H9 (cell line): ENCODE data around the gene CYP39A1. TPM values are rescaled to one million over a fixed set of nuclear protein-coding genes. Genes with fewer than 3 reads are reported as not detected.

Experiments used
- DNase-seq: peaks from one replicate; pipeline ENCODE4 v3.0.0-alpha.2; 2017
- H2AFZ ChIP-seq: one replicate; pipeline ENCODE4 v1.6.1; 2013; ENCODE audit warnings: mild to moderate bottlenecking, low read length, control low read depth, moderate library complexity
- H2AK5ac ChIP-seq: 2 replicates; pipeline ENCODE4 v1.6.1; 2013; ENCODE audit warnings: low read length, control low read depth, mixed read lengths; ENCODE audit not compliant: insufficient read length
- H2BK120ac ChIP-seq: one replicate; pipeline ENCODE4 v1.6.1; 2013; ENCODE audit warnings: low read depth, mild to moderate bottlenecking, low read length, control low read depth, inconsistent platforms; ENCODE audit not compliant: poor library complexity, severe bottlenecking
- H2BK12ac ChIP-seq: 2 replicates; pipeline ENCODE4 v1.6.1; 2013; ENCODE audit warnings: low read length, control low read depth, mixed read lengths, low read depth; ENCODE audit not compliant: insufficient read length
- H2BK15ac ChIP-seq: 2 replicates; pipeline ENCODE4 v1.6.1; 2013; ENCODE audit warnings: low read depth, low read length, control low read depth
- H2BK20ac ChIP-seq: one replicate; pipeline ENCODE4 v1.6.1; 2013; ENCODE audit warnings: low read depth, mild to moderate bottlenecking, low read length, control low read depth, inconsistent platforms; ENCODE audit not compliant: poor library complexity, severe bottlenecking
- H2BK5ac ChIP-seq: 2 replicates; pipeline ENCODE4 v1.6.1; 2013; ENCODE audit warnings: low read length, control low read depth, mixed read lengths; ENCODE audit not compliant: insufficient read length
- H3K14ac ChIP-seq: 2 replicates; pipeline ENCODE4 v1.6.1; 2013; ENCODE audit warnings: low read length, control low read depth; ENCODE audit not compliant: insufficient read depth
- H3K18ac ChIP-seq: 2 replicates; pipeline ENCODE4 v1.6.1; 2013; ENCODE audit warnings: low read depth, mild to moderate bottlenecking, mixed read lengths, low read length, control low read depth; ENCODE audit not compliant: insufficient read length
- H3K23ac ChIP-seq: 2 replicates; pipeline ENCODE4 v1.6.1; 2013; ENCODE audit warnings: low read length, control low read depth, mixed read lengths, low read depth; ENCODE audit not compliant: insufficient read length
- H3K23me2 ChIP-seq: 2 replicates; pipeline ENCODE4 v1.6.1; 2013; ENCODE audit warnings: low read depth, mild to moderate bottlenecking, mixed read lengths, low read length, control low read depth; ENCODE audit not compliant: insufficient read length, poor library complexity, severe bottlenecking
- H3K27ac ChIP-seq: 2 replicates; pipeline ENCODE4 v1.5.1; 2013; ENCODE audit warnings: low read length, control low read depth, mixed read lengths, low read depth; ENCODE audit not compliant: insufficient read length
- H3K27me3 ChIP-seq: 2 replicates; pipeline ENCODE4 v1.6.1; 2013; ENCODE audit warnings: low read length, control low read depth, inconsistent platforms; ENCODE audit not compliant: insufficient read depth
- H3K4ac ChIP-seq: 2 replicates; pipeline ENCODE4 v1.6.1; 2013; ENCODE audit warnings: low read depth, mild to moderate bottlenecking, control low read depth, inconsistent platforms, low read length, moderate library complexity
- H3K4me1 ChIP-seq: 2 replicates; pipeline ENCODE4 v1.6.1; 2013; ENCODE audit warnings: low read length, control low read depth, inconsistent platforms; ENCODE audit not compliant: insufficient read depth
- H3K4me2 ChIP-seq: 2 replicates; pipeline ENCODE4 v1.6.1; 2013; ENCODE audit warnings: low read length, control low read depth, mixed read lengths; ENCODE audit not compliant: insufficient read length, insufficient read depth
- H3K56ac ChIP-seq: 2 replicates; pipeline ENCODE4 v1.6.1; 2013; ENCODE audit warnings: low read depth, mild to moderate bottlenecking, mixed read lengths, low read length, control low read depth; ENCODE audit not compliant: insufficient read length
- H3K79me1 ChIP-seq: 2 replicates; pipeline ENCODE4 v1.6.1; 2013; ENCODE audit warnings: low read depth, mild to moderate bottlenecking, moderate library complexity, low read length, control low read depth, inconsistent platforms; ENCODE audit not compliant: insufficient read depth, poor library complexity, severe bottlenecking
- H3K79me2 ChIP-seq: 2 replicates; pipeline ENCODE4 v1.6.1; 2013; ENCODE audit warnings: low read length, control low read depth, inconsistent platforms; ENCODE audit not compliant: insufficient read depth
- H3K9ac ChIP-seq: 2 replicates; pipeline ENCODE4 v1.6.1; 2013; ENCODE audit warnings: low read length, control low read depth, mixed read lengths; ENCODE audit not compliant: insufficient read length; ENCODE audit errors: extremely low read depth
- H3K9me3 ChIP-seq: one replicate; pipeline ENCODE4 v1.6.1; 2013; ENCODE audit warnings: low read depth, low read length, inconsistent platforms; ENCODE audit not compliant: control insufficient read depth
- H3T11ph ChIP-seq: one replicate; pipeline ENCODE4 v1.6.1; 2013; ENCODE audit warnings: mild to moderate bottlenecking, low read length, control low read depth, inconsistent platforms
- H4K20me1 ChIP-seq: one replicate; pipeline ENCODE4 v1.6.1; 2013; ENCODE audit not compliant: control insufficient read depth, insufficient read length, insufficient read depth
- H4K5ac ChIP-seq: 2 replicates; pipeline ENCODE4 v1.6.1; 2013; ENCODE audit warnings: low read depth, mild to moderate bottlenecking, mixed read lengths, low read length, control low read depth; ENCODE audit not compliant: insufficient read length
- H4K8ac ChIP-seq: replicated peaks from 2 replicates; pipeline ENCODE4 v1.6.1; 2013; ENCODE audit warnings: low read length, control low read depth, mixed read lengths, low read depth; ENCODE audit not compliant: insufficient read length
- H4K91ac ChIP-seq: 2 replicates; pipeline ENCODE4 v1.6.1; 2013; ENCODE audit warnings: low read depth, mild to moderate bottlenecking, moderate library complexity, mixed read lengths, low read length, control low read depth; ENCODE audit not compliant: insufficient read length
- H3K27ac Mint-ChIP-seq, 3 experiments: 2 replicates in 2 of 3; 3 replicates in 1 of 3; pipeline ENCODE4 v1.8.0; 2020 to 2021; ENCODE audit warnings: mixed read lengths in 3 of 3, mild to moderate bottlenecking in 1 of 3, moderate library complexity in 1 of 3
- H3K27me3 Mint-ChIP-seq: 2 replicates; pipeline ENCODE4 v1.8.0; 2021; ENCODE audit warnings: low read depth, mild to moderate bottlenecking, moderate library complexity, mixed read lengths
- H3K36me3 Mint-ChIP-seq, 3 experiments: 2 replicates in 2 of 3; 3 replicates in 1 of 3; pipeline ENCODE4 v1.8.0; 2020 to 2021; ENCODE audit warnings: low read depth in 3 of 3, mixed read lengths in 3 of 3; ENCODE audit not compliant: insufficient read depth in 1 of 3
- H3K4me1 Mint-ChIP-seq, 2 experiments: 2 replicates each; pipeline ENCODE4 v1.8.0; 2020; ENCODE audit warnings: mixed read lengths in 2 of 2
- H3K4me3 Mint-ChIP-seq, 2 experiments: 2 replicates in 1 of 2; 3 replicates in 1 of 2; pipeline ENCODE4 v1.8.0; 2020 to 2021; ENCODE audit warnings: mild to moderate bottlenecking in 2 of 2, mixed read lengths in 2 of 2, moderate library complexity in 1 of 2
- H3K9me3 Mint-ChIP-seq, 2 experiments: 2 replicates in 1 of 2; 3 replicates in 1 of 2; pipeline ENCODE4 v1.8.0; 2020; ENCODE audit warnings: mild to moderate bottlenecking in 2 of 2, mixed read lengths in 2 of 2, moderate library complexity in 1 of 2
- CTCF ChIP-seq: fragments of 200-600 bp; sonication (generic); conservative IDR thresholded peaks from 3 replicates; pipeline ENCODE4 v1.8.0; 2021; ENCODE audit warnings: antibody characterized with exemption, mild to moderate bottlenecking
- total RNA-seq: library from RNA; stranded (reverse); gene quantifications from 2 replicates; pipeline ENCODE4 v1.2.1, GENCODE V29; 2021

CYP39A1 gene
- total RNA-seq, 1 experiment from 2014 or later, result 0.50 TPM

- Histone ChIP-seq H2AK5ac (no peak overlapping the region), H3K23me2 (no peaks in the 10 kb centered on the region), H3K4me2 (no peak overlapping the region), H4K5ac (no peak overlapping the region), H3K56ac (no peak overlapping the region), H4K8ac (no peak overlapping the region), H3K23ac (no peak overlapping the region), H2AFZ (no peak overlapping the region), H3K27me3 (no peaks in the 10 kb centered on the region), H3K27ac (no peak overlapping the region), H3K9ac (no peak overlapping the region), H3K79me2 (no peaks in the 10 kb centered on the region), H2BK5ac (no peak overlapping the region), H4K91ac (no peak overlapping the region), H4K20me1 (no peaks in the 10 kb centered on the region), H3T11ph (no peak overlapping the region), H3K9me3 (no peaks in the 10 kb centered on the region), H3K79me1 (no peaks in the 10 kb centered on the region), H3K18ac (no peak overlapping the region), H3K4ac (no peak overlapping the region), H3K4me1 (no peaks in the 10 kb centered on the region), H2BK20ac (no peak overlapping the region), H2BK15ac (no peak overlapping the region), H3K14ac (no peak overlapping the region), H2BK12ac (no peak overlapping the region), H2BK120ac (no peak overlapping the region)
- H3K9me3 Mint-ChIP-seq, result no peaks in the 10 kb centered on the region
- no peaks in the 10 kb centered on the region for H3K36me3 Mint-ChIP-seq
- no peak for TF ChIP-seq CTCF
- H3K27ac Mint-ChIP-seq, result no peak overlapping the region
- no peak for DNase-seq
- no peak overlapping the region for H3K4me3 Mint-ChIP-seq
- H3K4me1 Mint-ChIP-seq, result peaks cover 0 to 2% of the 10 kb centered on the region in 2 experiments; a peak in 3 of 4 replicates
- H3K27me3 Mint-ChIP-seq, result peaks cover 1% of the 10 kb centered on the region; the same call in 1 of the 2 replicates
These were observed 131.1 kb downstream of the CYP39A1 start for GRCh38 chr6:46521464-46521971.
